NCI-H128 (cell line): ENCODE data around the gene ZFAND3.
"Not testable (repeated sequence)": the region's sequence is repeated elsewhere in the genome, so short reads cannot be mapped to it uniquely, and the experiment has no call there.

Source experiments
- DNase-seq: peaks from one replicate; lab custom pipeline; 2025; ENCODE audit not compliant: unreplicated experiment; lab: John Stamatoyannopoulos, UW

ZFAND3 gene

DNA sequence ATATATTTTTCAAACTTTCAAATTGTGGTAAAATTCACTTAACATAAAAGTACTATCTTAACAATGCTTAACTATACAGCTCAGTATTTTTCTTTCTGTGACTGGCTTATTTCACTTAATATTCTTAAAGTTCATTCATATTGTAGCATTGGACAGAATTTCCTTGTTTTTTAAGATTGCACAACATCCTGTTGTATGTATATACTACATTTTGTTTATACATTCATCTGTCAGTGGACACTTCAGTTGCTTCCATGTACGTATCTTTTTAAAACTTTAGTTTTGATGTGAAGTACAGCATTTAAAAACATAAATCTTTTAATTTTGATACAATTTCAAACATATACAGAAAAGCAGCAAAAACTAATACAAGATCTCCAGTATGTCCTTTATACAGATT, 220.7 kb downstream of the ZFAND3 start:
- no peak for DNase-seq

DNA sequence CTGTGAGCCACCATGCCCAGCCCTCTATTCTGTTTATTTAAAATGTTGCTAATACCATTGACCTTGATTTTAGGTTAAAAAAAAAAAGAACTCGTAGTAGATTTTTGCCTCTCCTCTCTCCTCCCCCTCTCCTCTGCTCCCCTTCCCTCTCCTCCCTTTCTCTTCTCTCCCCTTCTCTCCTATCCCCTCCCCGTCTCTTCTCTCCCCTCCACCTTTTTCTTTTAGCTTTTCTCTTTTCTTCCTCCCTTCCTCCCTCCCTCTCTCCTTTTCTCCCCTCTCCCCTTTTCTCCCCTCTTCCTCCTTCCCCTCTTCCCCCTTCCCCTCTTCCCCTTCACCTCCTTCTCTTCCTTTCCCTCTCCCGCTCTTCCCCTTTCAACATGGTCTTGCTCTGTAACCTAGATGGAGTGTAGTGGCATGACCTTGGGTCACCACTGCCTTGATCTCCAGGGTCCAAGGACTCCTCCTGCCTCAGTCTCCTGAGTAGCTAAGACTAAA, 223.8 kb downstream of the ZFAND3 start:
- no peak for DNase-seq

DNA sequence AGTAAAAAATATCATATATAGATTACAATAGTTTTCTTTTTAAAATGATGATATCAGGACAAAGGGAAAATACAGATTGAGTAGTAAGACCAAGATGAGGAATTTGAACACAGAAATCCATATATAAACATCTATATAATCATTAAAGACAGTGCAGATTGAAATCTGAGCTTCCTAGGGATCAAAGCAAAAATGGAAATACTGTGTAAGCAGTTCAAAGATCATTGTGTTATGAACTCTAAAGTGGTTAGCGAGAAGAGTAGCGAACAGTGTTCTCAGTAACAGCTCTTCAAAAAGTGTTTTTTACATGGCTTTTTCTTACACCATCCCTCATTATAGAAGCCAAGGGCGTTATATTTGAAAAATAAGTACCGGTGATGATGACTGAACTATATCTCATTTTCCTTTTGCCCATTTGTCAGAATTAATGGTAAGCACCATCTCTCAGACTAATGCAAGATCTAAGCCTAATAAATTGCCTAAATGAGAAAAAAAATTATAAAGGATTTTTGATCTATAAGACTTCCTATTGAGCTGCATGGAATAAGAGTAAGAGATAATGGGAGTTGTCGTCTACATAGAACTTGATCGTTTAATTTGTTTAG, 226.3 kb downstream of the ZFAND3 start:
- no peak for DNase-seq

DNA sequence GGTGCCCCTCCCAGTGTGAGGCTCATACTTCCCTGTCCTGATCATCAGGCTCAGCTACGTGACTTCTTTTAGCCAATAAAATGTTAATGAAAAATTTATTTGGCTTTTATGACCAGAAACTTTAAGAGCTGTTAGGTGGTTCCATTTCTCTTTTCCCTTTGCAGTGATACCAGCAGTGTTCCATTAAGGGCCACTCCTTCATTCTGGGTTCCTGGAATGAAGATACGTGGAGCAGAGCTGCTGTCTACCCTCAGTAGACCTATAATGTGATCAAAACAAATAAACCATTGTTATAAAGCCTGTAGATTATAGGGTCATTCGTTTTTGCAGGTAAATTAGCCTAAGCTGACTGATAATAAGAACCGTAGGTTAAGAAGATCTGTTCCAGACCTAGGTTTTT, 228.0 kb downstream of the ZFAND3 start:
- no peak for DNase-seq

DNA sequence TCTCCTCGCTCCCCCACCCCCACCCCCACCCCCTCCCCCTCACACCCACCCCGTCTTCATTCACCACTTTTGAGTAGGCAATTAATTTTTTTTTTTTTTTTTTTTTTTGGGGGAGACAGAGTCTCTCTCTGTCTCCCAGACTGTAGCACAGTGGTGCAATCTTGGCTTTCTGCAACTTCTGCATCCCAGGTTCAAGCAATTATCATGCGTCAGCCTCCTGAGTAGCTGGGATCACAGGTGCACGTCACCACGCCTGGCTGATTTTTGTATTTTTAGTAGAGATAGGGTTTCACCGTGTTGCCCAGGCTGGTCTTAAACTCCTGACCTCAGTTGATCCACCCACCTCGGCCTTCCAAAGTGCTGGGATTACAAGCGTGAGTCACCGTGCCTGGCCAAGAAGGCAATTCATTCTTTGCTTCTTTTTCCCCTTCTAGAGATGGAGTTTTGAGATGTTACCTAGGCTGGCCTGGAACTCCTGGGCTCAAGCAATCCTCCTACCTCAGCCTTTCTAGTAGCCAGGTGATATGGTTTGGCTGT, 230.4 kb downstream of the ZFAND3 start:
- not testable (repeated sequence) for DNase-seq

DNA sequence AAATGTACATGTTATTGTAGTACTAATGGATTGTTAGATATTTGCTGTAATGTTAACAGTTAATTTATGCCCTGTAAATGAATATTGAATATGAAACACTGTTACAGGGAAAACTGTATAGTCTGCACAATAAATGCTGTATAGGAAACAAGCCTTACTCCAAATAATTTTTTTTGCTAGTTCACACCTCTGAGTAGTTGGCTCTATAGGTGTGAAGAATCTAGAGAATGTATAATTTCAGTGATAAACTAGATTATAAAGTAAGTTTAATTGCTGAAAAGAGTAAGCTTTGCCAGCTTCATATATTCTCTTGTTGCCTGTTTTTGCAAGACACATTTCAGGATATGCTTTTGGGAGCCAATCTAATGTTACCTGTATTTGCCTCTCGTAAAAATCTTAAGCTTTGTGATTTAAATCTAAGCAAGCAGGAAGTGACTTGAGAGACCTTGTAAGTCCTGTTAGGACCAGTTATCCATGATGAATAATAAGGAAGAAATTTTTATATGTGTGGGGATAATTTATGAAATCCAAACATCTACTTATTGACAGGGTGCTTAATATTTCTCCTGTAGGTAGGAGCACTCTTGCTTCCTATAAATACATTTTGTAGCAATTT, 232.4 kb downstream of the ZFAND3 start:
- no peak for DNase-seq

DNA sequence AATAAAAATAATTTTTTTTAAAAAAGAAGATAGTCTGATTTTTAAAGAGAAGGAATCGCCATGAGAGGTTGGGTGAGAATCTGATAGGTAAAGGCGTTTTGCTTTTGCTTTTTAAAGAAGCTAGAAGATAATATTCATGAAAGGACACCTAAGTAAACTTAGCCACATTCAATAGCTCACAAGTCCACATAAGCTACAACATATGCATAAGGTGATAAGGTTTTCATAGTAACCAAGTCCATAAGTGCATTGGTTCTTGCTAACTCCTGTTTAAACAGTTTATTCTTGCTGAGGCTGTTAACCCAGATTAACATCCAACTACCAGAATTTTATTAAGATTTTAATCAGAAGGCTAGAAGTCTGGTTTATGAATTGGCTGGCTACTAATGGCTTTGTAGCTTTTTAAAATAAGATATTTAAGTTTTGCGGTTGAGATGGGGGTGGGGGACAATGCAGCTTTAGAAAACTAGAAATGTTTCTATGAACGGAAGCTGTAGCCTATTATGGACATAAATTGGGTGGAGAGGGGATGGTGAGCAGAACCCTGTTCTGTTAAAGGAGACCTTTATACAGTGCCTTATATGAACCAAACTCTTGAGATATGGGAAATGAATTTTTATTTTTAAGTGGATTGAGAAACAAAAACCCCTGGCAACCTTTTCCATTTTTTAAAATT, 235.1 kb downstream of the ZFAND3 start:
- no peak for DNase-seq

DNA sequence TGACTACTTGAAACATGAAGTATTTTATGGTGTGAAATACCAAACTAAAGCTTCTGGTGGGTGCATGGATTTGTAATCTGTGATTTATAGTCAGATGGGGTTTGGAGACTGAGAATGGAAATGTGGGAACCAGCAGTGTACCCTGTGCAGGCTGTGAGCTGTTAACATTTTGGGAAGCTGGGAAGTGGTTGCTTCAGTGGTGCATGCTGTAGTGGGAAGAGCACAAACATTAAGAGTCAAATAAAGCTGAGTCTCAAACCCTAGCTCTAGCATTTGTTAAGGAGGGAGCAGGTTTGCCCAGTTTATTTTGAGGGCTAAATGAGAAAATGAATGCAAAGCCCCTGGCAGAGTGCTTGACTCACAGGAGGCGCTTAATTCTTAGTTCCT, 235.7 kb downstream of the ZFAND3 start:
- DNase-seq, result no peak

DNA sequence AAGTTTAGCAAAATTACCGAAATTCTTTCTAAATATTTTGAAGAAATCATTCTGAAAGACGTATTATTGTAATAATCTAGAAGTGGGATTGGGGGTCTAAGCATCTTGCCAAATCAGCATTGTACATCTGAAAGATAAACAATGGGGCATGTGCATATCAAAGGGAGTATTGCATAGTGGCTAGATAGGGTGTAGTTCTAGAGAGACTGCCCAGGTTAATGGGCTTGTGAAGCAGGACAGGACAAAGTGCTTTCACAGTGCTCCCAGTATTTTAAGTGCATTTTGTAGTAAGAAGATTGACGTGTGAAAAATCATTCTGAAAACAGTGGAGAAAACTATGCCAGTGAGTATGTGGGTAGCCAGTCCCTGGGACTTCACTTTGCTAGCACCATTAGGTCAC, 236.8 kb downstream of the ZFAND3 start:
- DNase-seq, result no peak

DNA sequence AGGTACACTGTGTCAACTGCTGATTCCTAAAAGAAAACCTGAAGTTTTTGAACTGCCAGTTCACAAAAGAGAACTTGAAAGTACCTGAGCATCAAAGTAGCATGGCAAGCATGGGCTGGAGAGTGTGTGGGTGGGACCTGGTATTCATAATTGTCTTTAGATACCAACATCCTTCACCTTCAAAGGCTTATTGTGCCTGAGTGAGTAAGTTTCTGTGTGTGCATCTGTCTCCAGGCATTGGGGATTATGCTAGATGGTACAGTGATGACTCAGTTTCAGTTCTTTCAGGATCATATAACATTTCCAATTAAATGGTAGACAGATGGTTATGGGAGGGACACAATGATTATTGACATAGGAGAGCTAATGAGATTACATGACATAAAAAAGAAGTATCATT, 238.5 kb downstream of the ZFAND3 start:
- DNase-seq, result no peak

DNA sequence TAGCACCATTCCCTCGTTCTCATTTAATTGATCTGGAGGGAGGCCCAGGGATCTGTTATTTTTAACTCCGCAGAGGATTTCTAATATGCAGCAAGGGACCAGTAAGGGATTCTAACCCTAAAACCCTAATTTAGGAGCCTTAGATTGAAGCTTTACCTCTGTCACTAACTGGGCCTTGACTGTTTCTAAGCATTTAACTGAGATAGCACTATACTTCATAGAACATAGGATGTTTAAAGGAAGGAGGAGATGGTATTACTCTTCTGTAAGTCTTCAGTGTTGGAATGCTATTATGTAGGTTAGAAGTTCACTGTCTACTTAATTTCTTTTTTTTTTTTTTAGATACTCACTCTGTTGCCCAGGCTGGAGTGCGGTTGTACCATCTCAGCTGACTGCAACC, 242.5 kb downstream of the ZFAND3 start:
- no peak for DNase-seq

DNA sequence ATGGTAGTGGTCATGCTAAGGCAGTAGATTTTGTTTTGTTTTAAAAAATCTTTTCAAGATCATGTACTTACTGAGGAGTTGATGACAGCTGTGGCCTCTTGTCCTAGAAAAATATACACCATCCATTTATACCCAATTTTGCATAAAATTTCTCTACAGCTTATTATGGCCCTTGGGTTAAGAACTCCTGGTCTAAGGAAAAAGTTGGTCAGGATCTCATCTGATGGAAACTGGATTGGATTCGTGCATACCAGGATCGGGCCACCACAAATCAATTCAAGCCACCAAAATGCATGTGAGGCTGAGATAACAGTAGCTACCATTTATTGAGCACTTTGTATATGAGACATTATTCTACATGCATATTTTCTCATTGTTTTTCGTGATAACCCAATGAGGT, 244.4 kb downstream of the ZFAND3 start:
- no peak for DNase-seq

DNA sequence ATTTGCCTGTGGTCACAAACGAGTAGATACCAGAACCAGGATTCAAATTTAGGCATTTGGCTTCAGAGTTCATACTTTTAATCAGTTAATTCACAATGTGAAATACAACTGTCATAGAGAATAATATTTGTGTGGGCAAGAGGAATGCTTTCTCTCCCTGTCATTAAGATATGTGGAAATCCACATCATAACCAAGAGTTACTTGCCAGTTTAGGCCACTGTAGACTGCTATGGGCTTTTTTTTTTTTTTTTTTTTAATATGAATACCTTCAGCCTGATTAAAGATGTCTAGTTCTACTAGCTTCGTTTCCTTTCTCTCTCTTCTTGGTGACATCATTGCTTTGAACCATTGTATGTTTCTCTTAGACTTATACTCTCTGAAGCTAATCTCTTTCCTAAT, 244.9 kb downstream of the ZFAND3 start:
- no peak for DNase-seq

DNA sequence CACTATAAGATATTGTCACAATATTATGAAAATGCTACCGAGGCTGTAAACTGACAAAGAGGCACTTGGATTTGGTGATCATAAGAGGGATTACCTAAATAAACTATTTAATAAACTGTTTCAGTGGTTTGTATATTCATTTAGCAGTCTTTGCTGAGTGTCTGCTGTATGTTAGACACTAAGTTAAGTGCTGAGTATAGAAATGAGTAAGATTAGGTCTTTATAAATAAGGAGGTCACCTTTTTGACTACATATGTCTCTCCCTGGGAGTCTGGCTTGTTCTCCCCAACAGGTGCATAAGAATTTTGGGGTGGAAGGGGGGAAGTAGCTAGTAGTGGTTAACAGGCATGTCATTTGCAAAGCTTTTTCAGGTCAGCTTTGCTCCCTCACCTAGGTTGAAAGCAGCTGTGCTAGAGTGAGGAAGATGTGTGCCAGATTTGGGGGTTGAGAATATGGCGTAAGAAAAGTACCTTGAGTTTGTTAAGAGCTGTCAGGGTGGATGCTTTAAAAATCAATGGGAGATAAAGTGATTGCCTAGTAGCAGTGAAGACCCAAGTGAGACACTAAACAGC, 246.3 kb downstream of the ZFAND3 start:
- no peak for DNase-seq

DNA sequence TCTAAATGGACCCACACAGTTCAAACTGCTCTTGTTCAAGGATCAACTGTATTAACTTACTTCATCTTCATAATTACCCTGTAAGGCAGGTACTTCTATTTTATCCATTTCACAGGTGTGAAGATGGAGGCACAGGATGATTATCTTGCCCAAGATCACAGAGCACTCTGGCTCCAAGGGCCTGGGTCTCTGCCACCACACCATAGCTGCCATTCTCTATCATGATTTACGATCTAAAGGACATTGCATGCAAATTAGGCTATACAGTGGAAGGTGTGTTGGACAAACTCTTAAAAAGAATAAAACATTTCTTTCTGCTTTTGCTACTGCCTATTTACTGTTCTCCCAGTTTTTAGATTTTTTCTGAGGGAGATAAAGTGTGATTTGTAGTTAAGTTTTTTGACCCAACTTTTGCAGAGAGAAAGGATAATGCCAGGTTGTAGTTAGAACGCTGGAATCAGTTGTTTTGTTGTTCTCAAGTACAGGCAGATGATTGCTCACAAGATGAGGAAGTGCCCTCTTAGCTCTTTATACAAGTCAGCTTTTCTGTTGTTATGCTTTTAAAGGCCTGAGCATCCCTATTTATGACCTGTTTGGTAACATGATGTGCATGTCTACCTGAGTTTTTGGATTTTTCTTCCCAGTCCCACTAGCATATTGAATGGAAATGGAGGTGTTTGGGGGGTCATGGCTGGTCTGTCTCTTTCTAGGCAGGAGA, 247.9 kb downstream of the ZFAND3 start:
- DNase-seq, result no peak

DNA sequence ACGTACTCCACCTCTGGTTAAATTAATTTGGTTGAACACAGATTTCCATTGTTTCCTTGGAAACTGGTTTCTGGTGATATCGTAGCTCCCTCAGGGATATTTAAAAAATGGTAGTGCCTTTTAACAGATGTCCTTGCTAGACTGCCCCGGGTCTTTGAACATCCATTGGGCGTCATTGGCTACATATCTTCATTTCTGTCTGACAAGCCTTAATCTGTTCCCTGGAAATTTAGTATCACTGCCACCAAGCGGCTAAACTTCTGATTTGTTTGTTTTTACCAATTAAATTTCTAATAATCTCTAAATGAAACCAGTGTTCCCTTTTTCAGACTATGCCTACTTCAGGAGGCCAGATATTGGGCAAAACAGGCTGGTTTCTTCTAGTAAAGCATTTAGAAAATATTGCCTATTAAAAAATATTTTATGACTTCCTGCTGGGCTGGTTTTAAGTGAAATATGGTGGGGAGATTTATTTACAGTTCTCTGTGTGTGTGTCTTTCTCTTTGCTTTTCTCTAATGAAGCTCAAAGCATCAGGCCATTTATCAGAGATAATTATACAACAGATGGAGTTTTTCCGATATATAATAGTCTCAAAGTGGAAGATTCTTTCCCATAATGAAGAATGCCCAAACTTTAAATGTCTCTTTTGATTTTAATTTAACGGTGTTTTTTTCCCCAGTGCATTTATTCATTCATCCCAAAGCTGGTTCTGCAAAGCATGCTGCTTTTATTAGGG, 249.5 kb downstream of the ZFAND3 start:
- no peak for DNase-seq

DNA sequence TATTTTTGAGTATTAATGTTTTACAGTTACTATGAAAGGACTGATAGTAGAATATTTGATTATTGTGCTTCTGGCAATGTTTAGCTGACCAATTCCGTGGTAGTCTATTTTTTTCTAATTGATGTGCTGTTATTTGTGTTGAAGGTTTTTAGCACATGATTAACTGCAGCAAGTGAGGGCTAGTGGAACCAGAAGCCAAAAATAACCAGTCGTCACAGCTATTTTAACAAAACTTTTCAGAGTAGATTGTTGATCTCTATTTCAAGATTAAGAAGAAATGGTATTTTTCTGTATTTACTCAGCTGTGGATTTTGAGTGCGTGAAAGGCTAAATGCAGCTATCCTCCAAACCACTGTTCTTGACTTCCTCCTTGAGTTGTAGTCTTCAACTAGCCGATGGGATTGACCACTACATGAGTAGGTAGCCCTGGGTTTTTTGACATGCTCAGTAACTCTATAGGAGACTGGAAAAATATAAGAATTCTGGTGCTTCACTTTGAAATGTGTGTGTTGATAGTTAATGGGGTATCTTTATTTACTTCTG, 258.0 kb downstream of the ZFAND3 start:
- DNase-seq, result no peak

DNA sequence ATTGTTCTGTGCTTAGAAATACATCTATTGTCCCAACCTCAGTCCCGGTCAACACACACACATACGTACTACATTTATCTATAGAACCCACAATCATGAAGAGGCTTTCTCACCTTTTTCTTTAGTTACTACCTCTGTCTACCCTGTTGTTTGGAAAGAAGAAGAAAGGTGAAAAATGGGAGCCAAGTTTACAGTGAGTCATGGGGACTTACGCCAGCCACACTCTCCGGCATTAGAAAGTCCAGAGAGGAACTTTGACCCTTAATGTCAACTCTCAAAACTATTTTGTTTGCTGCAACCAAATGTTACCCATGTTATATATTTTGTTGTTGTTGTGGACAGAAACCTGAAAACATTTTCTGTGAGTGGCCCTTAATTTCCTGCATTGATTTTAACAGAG, 259.1 kb downstream of the ZFAND3 start:
- DNase-seq, result no peak

DNA sequence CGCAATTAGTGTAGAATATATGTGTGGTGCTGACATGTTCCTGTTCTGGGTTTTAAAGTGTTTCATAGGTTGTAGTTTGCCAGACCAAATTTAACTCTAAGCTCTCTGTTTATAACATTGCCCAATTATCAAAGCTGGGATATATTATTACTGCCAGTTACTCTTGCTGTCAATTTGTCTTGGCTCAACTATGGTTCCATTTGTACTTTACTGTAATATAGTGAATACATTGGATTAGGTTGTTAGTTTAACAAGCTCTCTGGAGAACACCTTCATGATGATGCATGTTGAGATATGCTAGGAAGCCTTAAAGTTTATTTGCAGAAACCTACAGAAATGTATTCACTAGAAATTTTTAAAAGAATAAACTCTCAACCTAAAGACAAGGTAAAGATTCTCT, 259.6 kb downstream of the ZFAND3 start:
- DNase-seq, result no peak

DNA sequence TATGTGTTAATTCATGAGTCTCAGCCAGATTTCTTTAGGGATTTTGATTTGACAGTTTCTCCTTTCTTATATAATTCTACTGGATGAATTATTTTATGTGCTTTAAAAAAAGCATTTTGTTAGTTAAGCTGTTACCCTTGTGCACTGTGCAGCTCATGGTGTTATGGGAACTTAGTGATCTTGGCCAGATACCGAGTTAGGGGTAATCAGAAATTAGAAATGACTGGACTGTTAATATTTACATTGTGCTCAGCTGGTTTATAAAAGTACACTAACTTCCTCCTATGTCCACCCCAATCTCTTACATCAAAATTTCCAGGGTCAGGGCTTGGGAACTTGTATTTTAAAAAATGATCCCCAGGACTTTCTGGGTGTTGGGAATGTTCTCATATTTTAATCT, 260.0 kb downstream of the ZFAND3 start:
- no peak for DNase-seq
